SK-MEL-5 (cell line): ENCODE measurements around the gene THG1L. TPM values are rescaled to one million over a fixed set of nuclear protein-coding genes. Genes with fewer than 3 reads are reported as not detected.
A peak's percentile ranks its signal among the peaks of the same experiment; 100 is the strongest.

ENCODE experiments used
- DNase-seq: peaks from one replicate; pipeline ENCODE4 v3.0.0-alpha.2; 2016; ENCODE audit warnings: low read depth, low spot score
- in situ Hi-C: cut with HindIII; loops from 2 replicates; pipeline ENCODE4 v1.10.0; 2016; ENCODE audit warnings: low sequenced_read_pairs, high pct_unique_total_duplicates, low pct_unique_long_range_greater_than_20kb
- total RNA-seq: library from RNA; depleted of rRNA; stranded (reverse); fragments of >200 nt; shearing (Covaris generic); gene quantifications from 2 replicates; pipeline ENCODE4 v1.2.3, GENCODE V29; 2014

Gene THG1L
- total RNA-seq, 1 experiment from 2014 or later: 22.5 TPM

GRCh38 chr5:157745041-157745456 lies 13.8 kb downstream of the THG1L start:
- in situ Hi-C loops: no loop called here
- DNase-seq: no peak

GRCh38 chr5:157747173-157747740 lies 16.0 kb downstream of the THG1L start:
- no peak for DNase-seq
- in situ Hi-C loops: no loop called here

- in situ Hi-C loops: no loop called here
- DNase-seq: no peak
These were observed 16.8 kb downstream of the THG1L start for GRCh38 chr5:157747766-157748700.

DNA sequence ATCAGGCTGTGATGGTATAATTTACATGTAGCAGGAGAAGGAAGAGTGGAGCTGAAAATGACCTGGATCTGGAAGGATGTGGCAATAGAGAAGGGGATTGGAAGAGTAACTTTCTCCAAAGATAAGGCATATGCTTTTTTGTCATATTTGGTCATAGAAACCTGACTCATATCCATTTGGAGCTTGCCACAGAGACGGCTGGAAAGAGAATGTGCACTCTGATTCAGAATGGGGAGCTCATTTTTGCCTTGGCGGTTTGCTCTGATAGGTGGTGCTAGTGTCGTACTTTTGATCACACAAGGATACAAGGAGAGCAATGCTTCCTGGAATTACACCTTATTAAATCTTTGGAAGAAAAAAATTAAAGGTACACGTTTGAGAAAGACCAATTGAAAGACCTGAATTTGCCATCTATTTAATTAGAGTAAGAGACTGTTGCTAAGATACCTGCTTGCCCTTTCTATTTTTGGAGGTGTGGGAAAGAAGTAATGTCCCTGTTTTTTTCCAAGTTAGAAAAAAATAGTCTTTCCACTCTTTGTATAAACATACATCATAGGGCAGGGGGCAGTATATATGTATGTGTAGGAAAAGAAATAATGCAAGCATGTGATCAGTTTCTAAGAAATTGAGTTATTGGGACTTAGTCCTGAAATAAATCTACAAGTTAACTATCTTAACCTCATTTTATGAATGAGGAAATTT lies 17.7 kb downstream of the THG1L start:
- in situ Hi-C loops: no loop called here
- no peak for DNase-seq

DNA sequence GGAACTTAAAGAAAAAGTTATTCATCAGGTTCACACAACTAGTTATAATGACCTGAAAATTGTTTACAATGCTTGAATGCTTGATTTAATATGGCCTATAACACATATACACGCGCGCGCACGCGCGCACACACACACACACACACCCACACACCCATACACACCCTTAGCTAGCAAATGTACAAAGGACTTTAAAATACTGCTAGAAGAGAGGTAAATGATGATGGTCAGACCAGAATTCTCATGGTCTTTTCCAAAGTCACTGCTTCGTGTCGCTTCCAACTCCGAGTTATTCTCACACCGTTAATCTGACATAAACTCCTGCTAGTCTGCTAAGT lies 18.2 kb downstream of the THG1L start:
- in situ Hi-C loops: no loop called here
- no peak for DNase-seq

GRCh38 chr5:157750320-157750719 lies 19.1 kb downstream of the THG1L start:
- in situ Hi-C loops: no loop called here
- DNase-seq: no peak

- in situ Hi-C loops: no loop called here
- DNase-seq: no peak
These were observed 24.9 kb downstream of the THG1L start for GRCh38 chr5:157756122-157756521.

DNA sequence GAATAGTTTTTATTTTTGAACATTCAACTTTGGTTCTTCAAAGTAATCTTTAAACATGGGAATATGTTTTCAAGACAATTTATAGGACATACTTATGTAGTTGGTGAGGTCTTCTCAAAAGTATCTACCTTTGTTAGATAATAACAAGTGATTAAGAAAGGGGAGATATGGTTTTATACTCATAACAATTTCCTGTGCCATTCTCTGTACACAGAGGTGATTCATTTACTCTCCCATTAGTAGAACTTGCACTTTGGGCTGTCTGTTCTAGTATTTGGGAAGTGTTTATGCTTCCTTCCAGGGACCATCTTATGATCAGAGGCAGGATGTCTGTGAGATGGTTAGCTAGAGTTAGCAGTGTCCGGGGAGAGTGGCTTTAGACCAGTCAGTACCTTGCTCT lies 27.5 kb downstream of the THG1L start:
- no peak for DNase-seq
- in situ Hi-C loops: no loop called here

- peak; percentile 71 for DNase-seq
- in situ Hi-C loops: no loop called here
These were observed 30.7 kb downstream of the THG1L start for GRCh38 chr5:157761690-157762621.

DNA sequence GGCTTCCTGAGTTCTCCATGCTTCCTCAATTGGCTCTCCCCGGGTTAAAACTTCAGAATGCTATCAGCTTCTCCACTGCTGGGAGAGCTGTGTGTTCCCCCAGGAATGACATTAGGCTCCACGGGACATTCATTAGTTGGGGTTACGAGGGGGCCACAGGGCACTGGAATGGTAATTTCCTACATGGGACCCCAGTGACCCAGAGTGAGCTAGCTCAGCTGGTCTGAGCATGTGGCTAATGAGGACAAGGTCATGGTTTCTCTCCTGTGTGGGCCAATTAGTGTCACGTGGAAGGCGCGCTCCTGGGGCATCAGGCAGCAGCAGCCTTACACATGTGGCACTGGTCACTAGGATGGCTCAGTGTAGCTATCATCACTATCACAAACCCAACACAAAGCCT lies 33.3 kb downstream of the THG1L start:
- in situ Hi-C loops: no loop called here
- no peak for DNase-seq

- no peak for DNase-seq
- in situ Hi-C loops: no loop called here
These were observed 35.2 kb downstream of the THG1L start for GRCh38 chr5:157766442-157766841.

GRCh38 chr5:157766902-157767301 lies 35.7 kb downstream of the THG1L start:
- DNase-seq: no peak
- in situ Hi-C loops: no loop called here

GRCh38 chr5:157767689-157768088 lies 36.5 kb downstream of the THG1L start:
- in situ Hi-C loops: no loop called here
- no peak for DNase-seq

GRCh38 chr5:157770665-157771064 lies 39.4 kb downstream of the THG1L start:
- in situ Hi-C loops: no loop called here
- no peak for DNase-seq

DNA sequence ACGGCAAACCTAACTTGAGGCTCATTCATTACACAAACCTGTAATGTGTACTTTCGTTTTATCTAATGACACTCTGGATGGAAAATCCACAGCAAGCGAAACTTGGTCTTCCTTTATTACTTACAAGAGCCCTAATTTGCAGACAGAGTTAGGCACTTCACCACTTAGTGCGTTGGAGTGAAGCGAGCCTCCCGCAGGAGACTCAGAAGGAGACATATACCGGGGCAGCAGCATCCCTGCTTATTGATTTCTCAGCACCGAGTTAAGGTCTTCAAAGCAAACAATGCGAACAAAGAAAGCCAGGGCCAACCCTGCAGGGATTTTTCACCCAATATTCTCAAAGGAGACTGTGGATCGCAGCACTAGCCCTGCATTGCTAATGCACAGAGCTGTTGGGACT lies 40.9 kb downstream of the THG1L start:
- in situ Hi-C loops: no loop called here
- no peak for DNase-seq

- in situ Hi-C loops: no loop called here
- peak; percentile 54 for DNase-seq
These were observed 47.0 kb downstream of the THG1L start for GRCh38 chr5:157778121-157778805.

GRCh38 chr5:157779221-157779620 lies 48.0 kb downstream of the THG1L start:
- in situ Hi-C loops: no loop called here

More at GRCh38 chr5:157779221-157779620, 48.0 kb downstream of the THG1L start:
- DNase-seq: no peak
